GM21526 (cell line): ENCODE data around the gene C20orf96.
"Not testable (repeated sequence)": the region's sequence is repeated elsewhere in the genome, so short reads cannot be mapped to it uniquely, and the experiment has no call there.

Experiments used
- ATAC-seq: cut with Tn5 transposase; IDR thresholded peaks from one replicate; pipeline ENCODE4 v1.9.1; 2021; ENCODE audit warnings: moderate library complexity; ENCODE audit not compliant: unreplicated experiment, low FRiP score

Gene C20orf96

GRCh38 chr20:251354-251753 lies 39.2 kb downstream of the C20orf96 start:
- no peak for ATAC-seq

- no peak for ATAC-seq
These were observed 47.6 kb downstream of the C20orf96 start for GRCh38 chr20:242905-243304.

- ATAC-seq = no peak
These were observed 52.6 kb downstream of the C20orf96 start for GRCh38 chr20:237929-238328.

GRCh38 chr20:237489-237888 lies 53.1 kb downstream of the C20orf96 start:
- no peak for ATAC-seq

GRCh38 chr20:235891-236290 lies 54.7 kb downstream of the C20orf96 start:
- no peak for ATAC-seq

GRCh38 chr20:227439-228105 lies 63.0 kb downstream of the C20orf96 start:
- no peak for ATAC-seq

- no peak for ATAC-seq
These were observed 63.6 kb downstream of the C20orf96 start, which contains the start of gene DEFB129 for GRCh38 chr20:226958-227357. Gene DEFB129 (plus strand): TSS chr20:227258. CDS start chr20:227289, 31 bp downstream.

- ATAC-seq = not testable (repeated sequence)
These were observed 64.7 kb downstream of the C20orf96 start for GRCh38 chr20:225879-226278.

- ATAC-seq = no peak
These were observed 69.2 kb downstream of the C20orf96 start for GRCh38 chr20:221258-221830.
